ENCODE results near the gene APOL3.

- no peak for TF ChIP-seq EZH2phosphoT487 (IDR thresholded peaks at IDR 0.05; ENCODE audit: low read depth, severe bottlenecking, unreplicated experiment)
- TF ChIP-seq CTCF (IDR thresholded peaks at IDR 0.05; ENCODE audit: poor library complexity): no peak
- TF ChIP-seq EZH2 (IDR thresholded peaks at IDR 0.05; ENCODE audit: borderline replicate concordance): no peak
These were observed 15.3 kb upstream of the APOL3 start for GRCh38 chr22:36175892-36176291.

Measured in hepatocyte (in vitro differentiated cells).